Psoas muscle (tissue), 8 donors: ENCODE results near the gene MARCHF6. TPM values are rescaled to one million over a fixed set of nuclear protein-coding genes. Genes with fewer than 3 reads are reported as not detected.

Source experiments
- ATAC-seq, 4 donors: fragments of 200-7000 bp; cut with Tn5 transposase; one replicate each; pipeline ENCODE4 v1.9.1; 2020; ENCODE audit warnings: moderate library complexity in 3 of 4, mild to moderate bottlenecking in 2 of 4
- DNase-seq, 2 donors: peaks; one replicate each; pipeline ENCODE4 v3.0.0-alpha.2; 2020
- H3K27ac ChIP-seq: fragments of 200-600 bp; one replicate; pipeline ENCODE4 v1.8.0; 2022
- H3K27me3 ChIP-seq, 3 donors: fragments of 200-600 bp in 1 of 3; one replicate each; pipeline versions ENCODE4 v1.6.1 to v1.8.0; 2013 to 2022; ENCODE audit warnings: low read length in 2 of 3, mild to moderate bottlenecking in 2 of 3, moderate library complexity in 1 of 3; ENCODE audit not compliant: insufficient read depth in 3 of 3
- H3K36me3 ChIP-seq, 2 donors: fragments of 200-600 bp in 1 of 2; one replicate each; pipeline versions ENCODE4 v1.6.1 to v1.8.0; 2013 to 2022; ENCODE audit warnings: low read depth in 1 of 2, mild to moderate bottlenecking in 1 of 2, moderate library complexity in 1 of 2; ENCODE audit not compliant: insufficient read depth in 1 of 2
- H3K4me1 ChIP-seq: fragments of 200-600 bp; one replicate; pipeline ENCODE4 v1.8.0; 2022
- H3K4me3 ChIP-seq: fragments of 200-600 bp; one replicate; pipeline ENCODE4 v1.8.0; 2022; ENCODE audit warnings: mild to moderate bottlenecking
- H3K9me3 ChIP-seq: fragments of 200-600 bp; one replicate; pipeline ENCODE4 v1.8.0; 2022
- WGBS, 3 donors: extraction: QIAGEN DNeasy Blood & Tissue Kit; methylation state at CpG; one replicate each; pipeline versions ENCODE4 v1.1.6 to v1.1.7; 2013; 5-methylcytosine and 5-hydroxymethylcytosine counted together
- intact Hi-C, 2 donors: fragments of 100-400 bp; cut with DNase I; formaldehyde crosslinking; loops; one replicate each; pipeline versions ENCODE4 v1.11.0 to v1.14.2; 2022
- polyA plus RNA-seq, 3 donors: library from polyadenylated mRNA; stranded (reverse); fragments of 200-250 nt; gene quantifications; one replicate each; pipeline ENCODE4 v1.2.3, GENCODE V29; 2013
- total RNA-seq, 4 donors: library from RNA; stranded (reverse); fragmentation: NEBNext Ultra II Directional in 2 of 4; extraction: Animal tissue kit (Norgen Biotek cat#: 25700) in 2 of 4; gene quantifications; one replicate each; pipeline versions ENCODE4 v1.2.1 to v1.2.4, GENCODE V29; 2021 to 2023
- TF ChIP-seq, protein P1 (sequence below): fragments of 200-600 bp; IDR thresholded peaks from one replicate; pipeline ENCODE4 v1.8.0; 2022; ENCODE audit warnings: antibody characterized with exemption
- donor health status: healthy with polysubstance abuse.
- donor health status: DM: no; HTN: no; CAD: no; lungs with moderate emphysema.
- donor health status: Bipolar disorder and iron deficiency.
- donor health status: healthy.
- donor health status: DM: yes; HTN: yes; CAD: no.
- donor health status: DM: no; HTN: no; CAD: no.
- donor health status: DM: no; HTN: no; CAD: no.
- donor health status: DM: yes; HTN: yes; CAD: no.

MARCHF6 gene
- total and polyA plus RNA-seq, 7 donors, result 36.6 to 250 (median 160) TPM

DNA sequence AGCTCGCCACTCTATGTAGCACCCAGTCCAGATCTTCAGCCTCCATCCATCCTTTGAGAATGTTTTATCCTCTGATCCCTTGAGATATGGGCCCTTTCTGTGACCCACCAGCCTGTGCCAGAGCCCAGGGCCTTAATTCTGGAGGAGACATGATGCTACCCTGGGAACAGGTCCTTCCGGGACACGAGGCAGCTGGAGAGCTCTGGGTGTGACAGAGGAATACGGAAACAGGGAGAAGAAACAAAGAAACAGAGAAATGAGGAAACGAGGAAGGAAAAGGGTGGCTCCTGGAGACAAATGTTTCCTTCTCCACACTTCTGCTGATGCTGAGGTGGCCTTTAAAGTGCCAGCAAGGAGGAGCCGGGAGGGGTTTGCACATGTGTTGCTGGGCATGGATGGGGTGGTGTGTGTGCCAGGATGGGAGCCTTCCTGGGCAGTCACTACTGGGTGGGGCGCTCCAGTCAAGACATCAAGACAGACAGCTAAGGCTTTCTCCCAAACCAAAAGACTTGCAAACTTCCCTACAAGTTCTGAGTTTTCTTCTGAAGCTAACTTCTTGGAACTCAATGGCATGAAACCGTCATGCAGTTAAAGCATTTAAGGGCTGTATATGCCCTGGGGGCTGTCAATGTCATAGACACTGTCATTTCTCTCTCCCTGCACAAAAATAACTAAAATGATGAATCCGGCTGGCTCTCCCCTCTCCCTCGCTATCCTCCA, 22.8 kb upstream of the MARCHF6 start:
- 35 to 49% (median 40%) methylated on average over 10 of the region's 10 CpGs for WGBS, 3 donors
- peak overlapping the region; percentile 66 for H3K27ac ChIP-seq
- peaks cover 37% of the 10 kb centered on the region for H3K4me1 ChIP-seq
- ATAC-seq (peak; percentile 7 to 42 (median 27)), DNase-seq (peak; percentile 34 to 68)
- peak overlapping the region; percentile 4 for H3K4me3 ChIP-seq
- no peaks in the 10 kb centered on the region for H3K9me3 ChIP-seq
- H3K36me3 ChIP-seq, result no peaks in the 10 kb centered on the region
- intact Hi-C loops, result no loop called here
- no peaks in the 10 kb centered on the region for H3K27me3 ChIP-seq
- TF ChIP-seq, protein P1, sequence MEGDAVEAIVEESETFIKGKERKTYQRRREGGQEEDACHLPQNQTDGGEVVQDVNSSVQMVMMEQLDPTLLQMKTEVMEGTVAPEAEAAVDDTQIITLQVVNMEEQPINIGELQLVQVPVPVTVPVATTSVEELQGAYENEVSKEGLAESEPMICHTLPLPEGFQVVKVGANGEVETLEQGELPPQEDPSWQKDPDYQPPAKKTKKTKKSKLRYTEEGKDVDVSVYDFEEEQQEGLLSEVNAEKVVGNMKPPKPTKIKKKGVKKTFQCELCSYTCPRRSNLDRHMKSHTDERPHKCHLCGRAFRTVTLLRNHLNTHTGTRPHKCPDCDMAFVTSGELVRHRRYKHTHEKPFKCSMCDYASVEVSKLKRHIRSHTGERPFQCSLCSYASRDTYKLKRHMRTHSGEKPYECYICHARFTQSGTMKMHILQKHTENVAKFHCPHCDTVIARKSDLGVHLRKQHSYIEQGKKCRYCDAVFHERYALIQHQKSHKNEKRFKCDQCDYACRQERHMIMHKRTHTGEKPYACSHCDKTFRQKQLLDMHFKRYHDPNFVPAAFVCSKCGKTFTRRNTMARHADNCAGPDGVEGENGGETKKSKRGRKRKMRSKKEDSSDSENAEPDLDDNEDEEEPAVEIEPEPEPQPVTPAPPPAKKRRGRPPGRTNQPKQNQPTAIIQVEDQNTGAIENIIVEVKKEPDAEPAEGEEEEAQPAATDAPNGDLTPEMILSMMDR, result no peak

DNA sequence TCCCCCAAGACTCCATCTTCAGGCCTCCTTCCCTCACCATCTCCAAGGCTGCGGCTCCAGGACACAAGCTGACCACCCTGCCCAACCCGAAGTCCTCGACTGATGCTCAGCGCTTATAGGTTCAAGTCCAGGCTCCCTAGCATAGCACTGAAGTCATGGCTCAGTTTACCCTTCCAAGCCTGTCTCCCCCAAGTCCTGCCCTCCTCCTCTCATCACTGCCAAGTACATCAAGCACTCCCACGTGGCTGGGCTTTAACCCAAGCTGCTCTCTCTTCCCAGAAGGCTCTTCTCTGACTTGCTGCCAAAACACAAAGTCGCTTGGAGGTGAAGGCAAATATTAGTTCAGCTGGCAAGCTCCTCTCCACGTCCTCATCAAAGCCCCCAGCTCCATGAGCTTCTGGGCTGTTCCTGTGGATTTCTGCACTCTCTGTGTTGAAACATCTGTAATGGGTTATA, 22.1 kb upstream of the MARCHF6 start:
- intact Hi-C loops, result no loop called here
- H3K9me3 ChIP-seq, result no peaks in the 10 kb centered on the region
- H3K36me3 ChIP-seq, result no peaks in the 10 kb centered on the region
- WGBS, 3 donors, result 42 to 47% (median 45%) methylated on average over 7 of the region's 7 CpGs
- TF ChIP-seq, protein P1, result no peak
- ATAC-seq (peak; percentile 25 to 62 (median 39)), DNase-seq (peak; percentile 35 to 68)
- peak overlapping the region; percentile 66 for H3K27ac ChIP-seq
- H3K4me3 ChIP-seq, result no peak overlapping the region
- no peaks in the 10 kb centered on the region for H3K27me3 ChIP-seq
- H3K4me1 ChIP-seq, result peaks cover 37% of the 10 kb centered on the region

DNA sequence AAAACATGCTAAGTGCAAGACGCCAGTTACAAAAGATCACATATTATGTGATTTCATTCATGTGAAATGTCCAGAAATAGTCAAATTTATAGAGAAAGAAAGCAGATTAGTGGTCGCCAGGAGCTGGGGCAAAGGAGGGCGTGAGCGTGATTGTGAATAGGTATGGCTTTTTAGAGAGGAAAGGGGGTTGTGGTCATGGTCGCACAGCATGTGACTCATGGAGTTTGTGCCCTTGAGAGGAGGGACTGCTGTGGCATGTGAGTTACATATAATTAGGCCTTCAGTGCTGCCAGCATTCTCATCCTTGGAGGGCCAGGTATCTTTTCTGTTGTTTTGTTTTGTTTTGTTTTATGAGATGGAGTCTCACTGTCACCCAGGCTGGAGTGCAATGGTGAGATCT, 21.2 kb upstream of the MARCHF6 start:
- intact Hi-C loops, result no loop called here
- H3K4me1 ChIP-seq, result peaks cover 37% of the 10 kb centered on the region
- DNase-seq (no peak), ATAC-seq (no peak)
- H3K36me3 ChIP-seq, result no peaks in the 10 kb centered on the region
- H3K27me3 ChIP-seq, result no peaks in the 10 kb centered on the region
- 93 to 96% (median 95%) methylated on average over 5 of the region's 5 CpGs for WGBS, 3 donors
- TF ChIP-seq, protein P1, result no peak
- peak overlapping the region; percentile 19 for H3K27ac ChIP-seq
- H3K4me3 ChIP-seq, result no peak overlapping the region
- no peaks in the 10 kb centered on the region for H3K9me3 ChIP-seq

DNA sequence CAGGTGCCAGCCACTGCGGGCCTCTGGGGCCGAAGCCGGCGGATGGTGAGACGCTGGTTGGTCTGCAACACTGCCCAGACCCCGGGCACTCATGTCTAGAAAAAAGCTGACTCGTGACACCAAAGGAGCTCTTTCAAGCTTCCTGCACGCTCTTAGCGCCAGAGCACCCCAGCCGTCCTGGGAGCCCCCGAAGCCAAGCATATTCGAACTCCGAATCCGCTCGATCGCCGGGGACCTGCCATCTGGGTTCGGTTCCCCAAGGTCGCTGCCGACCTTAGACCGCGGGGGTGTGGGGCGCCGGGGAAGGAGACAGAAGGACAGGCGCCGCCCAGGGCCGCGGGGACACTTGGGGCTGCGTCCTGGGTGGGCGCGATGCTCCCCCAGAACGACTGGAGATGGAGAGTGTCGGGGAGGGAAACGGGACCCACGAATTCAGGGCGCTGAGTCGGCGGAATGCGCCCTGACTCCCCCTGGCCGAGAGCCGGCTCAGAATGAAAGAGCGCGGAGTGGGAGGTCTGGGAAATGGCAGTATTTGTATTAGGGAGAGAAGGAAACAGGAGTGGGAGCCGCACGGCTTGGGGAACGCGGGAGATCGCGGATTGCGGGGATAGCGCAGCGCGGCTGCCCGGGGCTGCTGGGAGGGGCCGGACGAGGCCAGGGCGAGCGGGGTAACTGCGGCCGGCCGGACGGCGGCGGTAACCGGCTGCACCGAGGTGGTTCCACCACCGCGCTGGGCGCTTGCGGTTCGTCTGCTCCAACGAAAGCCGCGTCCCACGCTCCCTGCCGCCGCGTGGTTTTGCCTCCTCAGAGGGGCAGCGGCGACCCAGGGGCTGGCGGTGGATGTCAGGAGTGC, 20.1 kb upstream of the MARCHF6 start:
- ATAC-seq, result peak; percentile 77 to 83 (median 82)
- peak overlapping the region; percentile 75 for H3K4me3 ChIP-seq
- WGBS, 3 donors, result 5 to 7% (median 5%) methylated on average over 72 to 81 of the region's 81 CpGs
- H3K36me3 ChIP-seq, result no peaks in the 10 kb centered on the region
- H3K27me3 ChIP-seq, result no peaks in the 10 kb centered on the region
- H3K4me1 ChIP-seq, result peaks cover 37% of the 10 kb centered on the region
- peak overlapping the region; percentile 77 for H3K27ac ChIP-seq
- TF ChIP-seq, protein P1, result peak; percentile 30
- intact Hi-C loops, result no loop called here
- no peaks in the 10 kb centered on the region for H3K9me3 ChIP-seq
- peak; percentile 54 to 74 for DNase-seq
